ENCODE data around the gene SF3B4.

DNA sequence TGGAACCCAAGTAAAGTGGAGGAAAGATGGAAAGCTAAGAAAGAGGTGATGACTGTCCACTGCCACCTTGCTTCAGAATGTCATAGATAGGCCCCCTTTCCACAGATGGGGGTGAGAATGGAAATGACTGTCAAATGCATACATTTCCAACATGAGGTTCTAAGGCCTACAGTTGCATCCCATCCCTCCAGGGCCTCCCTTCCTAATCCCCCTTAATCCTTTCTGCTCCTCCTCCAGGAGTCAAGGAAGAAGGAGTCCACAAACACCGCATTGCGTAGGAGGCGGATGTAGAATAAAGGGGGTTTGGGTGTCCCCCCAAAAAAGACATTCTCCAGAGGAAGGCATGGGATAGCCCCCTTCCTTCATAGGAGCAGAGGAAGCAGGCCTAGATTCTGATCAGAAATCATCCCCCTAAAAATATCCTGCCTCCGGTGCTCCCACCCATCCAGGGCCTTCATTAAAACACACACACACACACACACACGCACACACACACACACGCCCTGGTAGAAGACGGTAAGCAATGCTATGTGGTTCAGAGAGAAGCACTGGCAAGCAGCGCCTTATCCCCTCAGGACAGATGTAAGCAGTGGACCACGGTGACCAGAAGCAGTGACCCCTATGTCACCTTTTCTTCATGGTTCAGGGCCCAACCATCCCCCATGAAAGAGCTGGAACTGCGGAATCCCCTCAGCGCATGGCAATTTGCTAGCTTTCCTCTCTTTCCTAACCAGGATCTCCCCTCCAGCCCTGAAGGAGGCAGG is 12.0 kb downstream of the SF3B4 start:
- TF ChIP-seq CTCF (IDR thresholded peaks at IDR 0.05; ENCODE audit: low read depth, low read length, poor library complexity, severe bottlenecking) (no peak), EZH2phosphoT487 (IDR thresholded peaks at IDR 0.05; ENCODE audit: borderline replicate concordance, low read length) (no peak)
